ENCODE results near the gene HYDIN. TPM values are rescaled to one million over a fixed set of nuclear protein-coding genes. Genes with fewer than 3 reads are reported as not detected.

HYDIN gene
- total RNA-seq, 2 donors from 2014 or later = 5.6 to 6.7 TPM

DNA sequence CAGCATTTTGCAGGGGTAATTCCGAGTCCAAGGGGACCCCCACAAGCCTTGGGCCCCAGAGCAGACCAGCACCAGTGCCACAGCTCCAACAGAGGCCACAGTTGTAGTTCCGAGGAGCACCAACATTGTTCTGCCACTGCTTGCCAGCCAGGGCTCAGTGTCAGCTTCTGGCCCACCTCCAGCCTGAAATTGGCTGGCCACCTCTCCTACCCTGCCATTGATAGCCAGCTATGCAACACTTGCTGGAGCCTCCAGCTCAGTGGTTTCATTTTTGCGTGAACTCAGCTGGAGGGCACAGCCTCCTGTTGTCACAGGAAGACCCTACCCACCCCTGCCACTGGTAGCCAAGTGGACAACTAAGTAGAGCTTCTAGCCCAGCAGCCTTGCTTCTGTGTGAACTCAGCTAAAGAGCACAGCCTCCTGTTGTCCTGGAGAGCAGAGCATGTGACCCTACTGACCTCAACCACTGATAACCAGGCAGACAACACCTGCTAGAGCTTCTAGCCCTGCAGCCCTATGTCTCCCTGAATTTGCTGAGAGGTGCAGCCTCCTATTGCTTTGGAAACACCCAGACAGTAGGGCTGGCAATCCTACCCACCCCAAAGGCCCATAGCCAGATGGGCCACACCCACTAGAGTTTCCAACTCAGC, 24.9 kb downstream of the HYDIN start:
- 20 to 42% methylated on average over 1 to 3 of the region's 3 CpGs for WGBS, 2 donors
- no peak for TF ChIP-seq POLR2A (IDR thresholded peaks at IDR 0.05)
- TF ChIP-seq, protein P1, sequence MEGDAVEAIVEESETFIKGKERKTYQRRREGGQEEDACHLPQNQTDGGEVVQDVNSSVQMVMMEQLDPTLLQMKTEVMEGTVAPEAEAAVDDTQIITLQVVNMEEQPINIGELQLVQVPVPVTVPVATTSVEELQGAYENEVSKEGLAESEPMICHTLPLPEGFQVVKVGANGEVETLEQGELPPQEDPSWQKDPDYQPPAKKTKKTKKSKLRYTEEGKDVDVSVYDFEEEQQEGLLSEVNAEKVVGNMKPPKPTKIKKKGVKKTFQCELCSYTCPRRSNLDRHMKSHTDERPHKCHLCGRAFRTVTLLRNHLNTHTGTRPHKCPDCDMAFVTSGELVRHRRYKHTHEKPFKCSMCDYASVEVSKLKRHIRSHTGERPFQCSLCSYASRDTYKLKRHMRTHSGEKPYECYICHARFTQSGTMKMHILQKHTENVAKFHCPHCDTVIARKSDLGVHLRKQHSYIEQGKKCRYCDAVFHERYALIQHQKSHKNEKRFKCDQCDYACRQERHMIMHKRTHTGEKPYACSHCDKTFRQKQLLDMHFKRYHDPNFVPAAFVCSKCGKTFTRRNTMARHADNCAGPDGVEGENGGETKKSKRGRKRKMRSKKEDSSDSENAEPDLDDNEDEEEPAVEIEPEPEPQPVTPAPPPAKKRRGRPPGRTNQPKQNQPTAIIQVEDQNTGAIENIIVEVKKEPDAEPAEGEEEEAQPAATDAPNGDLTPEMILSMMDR (IDR thresholded peaks at IDR 0.05) = no peak
- DNase-seq = peak; percentile 25 to 66 (median 39)
- ATAC-seq = no peak
- Histone ChIP-seq H3K27ac (peak overlapping the region in 2 of 4 donors; percentile 3 to 38), H3K4me3 (no peak overlapping the region), H3K4me1 (peaks cover 20% of the 10 kb centered on the region), H3K27me3 (no peaks in the 10 kb centered on the region), H3K9me3 (no peaks in the 10 kb centered on the region), H3K36me3 (replicated peaks in 1 of 2; ENCODE audit: insufficient read depth in 1 of 2, low read depth in 2 of 2) (no peaks in the 10 kb centered on the region)
- intact Hi-C loops (cut with DNase I) = no loop called here

DNA sequence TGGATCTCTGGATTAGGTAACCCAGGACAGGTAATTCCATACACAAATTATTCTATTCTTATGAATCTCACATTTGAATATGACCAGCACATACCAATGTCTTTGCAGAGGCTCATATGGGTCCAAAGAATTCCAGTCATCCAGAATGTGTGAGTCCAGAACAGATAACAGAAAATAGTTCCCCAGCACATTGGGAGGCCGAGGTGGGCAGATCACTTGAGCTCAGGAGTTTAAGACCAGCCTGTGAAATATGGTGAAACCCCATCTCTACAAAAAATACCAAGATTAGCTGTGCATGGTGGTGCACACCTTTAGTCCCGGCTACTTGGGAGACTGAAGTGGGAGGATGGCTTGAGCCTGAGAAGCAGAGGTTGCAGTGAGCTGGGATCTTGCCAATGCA, 26.9 kb downstream of the HYDIN start:
- WGBS, 2 donors = 62 to 84% methylated on average over 2 of the region's 2 CpGs
- no peaks in the 10 kb centered on the region for H3K27me3 ChIP-seq
- TF ChIP-seq POLR2A (IDR thresholded peaks at IDR 0.05) = no peak
- TF ChIP-seq, protein P1 (IDR thresholded peaks at IDR 0.05) = no peak
- no peaks in the 10 kb centered on the region for H3K9me3 ChIP-seq
- no peaks in the 10 kb centered on the region for H3K36me3 ChIP-seq (replicated peaks in 1 of 2; ENCODE audit: insufficient read depth in 1 of 2, low read depth in 2 of 2)
- DNase-seq (no peak), ATAC-seq (no peak)
- peaks cover 20% of the 10 kb centered on the region for H3K4me1 ChIP-seq
- no peak overlapping the region for H3K27ac ChIP-seq
- intact Hi-C loops (cut with DNase I) = no loop called here
- H3K4me3 ChIP-seq = no peak overlapping the region

DNA sequence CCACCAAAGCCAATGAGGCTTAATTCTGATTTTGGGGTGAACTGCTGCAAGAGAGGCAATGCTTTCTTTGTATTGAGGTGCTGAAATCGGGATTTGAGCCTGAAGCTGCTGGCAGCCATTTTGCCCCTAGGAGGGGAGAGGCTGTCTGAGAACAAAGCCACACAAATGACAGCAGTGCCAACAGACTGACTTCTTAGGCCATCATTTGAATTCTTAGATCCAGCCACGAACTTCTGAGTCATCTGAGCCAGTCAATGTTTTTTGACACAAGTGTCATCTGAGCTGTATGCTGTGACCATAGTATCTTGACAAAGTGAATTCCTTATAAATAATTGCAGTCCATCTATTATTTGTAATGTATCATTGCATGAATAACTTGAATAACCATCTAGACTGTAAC, 29.0 kb downstream of the HYDIN start:
- no peak for TF ChIP-seq POLR2A (IDR thresholded peaks at IDR 0.05)
- TF ChIP-seq, protein P1 (IDR thresholded peaks at IDR 0.05) = no peak
- peaks cover 20% of the 10 kb centered on the region for H3K4me1 ChIP-seq
- 56 to 63% methylated on average over 2 of the region's 2 CpGs for WGBS, 2 donors
- DNase-seq (no peak), ATAC-seq (no peak)
- H3K9me3 ChIP-seq = no peaks in the 10 kb centered on the region
- no peaks in the 10 kb centered on the region for H3K36me3 ChIP-seq (replicated peaks in 1 of 2; ENCODE audit: insufficient read depth in 1 of 2, low read depth in 2 of 2)
- intact Hi-C loops (cut with DNase I) = no loop called here
- no peaks in the 10 kb centered on the region for H3K27me3 ChIP-seq
- no peak overlapping the region for H3K27ac ChIP-seq
- H3K4me3 ChIP-seq = no peak overlapping the region

DNA sequence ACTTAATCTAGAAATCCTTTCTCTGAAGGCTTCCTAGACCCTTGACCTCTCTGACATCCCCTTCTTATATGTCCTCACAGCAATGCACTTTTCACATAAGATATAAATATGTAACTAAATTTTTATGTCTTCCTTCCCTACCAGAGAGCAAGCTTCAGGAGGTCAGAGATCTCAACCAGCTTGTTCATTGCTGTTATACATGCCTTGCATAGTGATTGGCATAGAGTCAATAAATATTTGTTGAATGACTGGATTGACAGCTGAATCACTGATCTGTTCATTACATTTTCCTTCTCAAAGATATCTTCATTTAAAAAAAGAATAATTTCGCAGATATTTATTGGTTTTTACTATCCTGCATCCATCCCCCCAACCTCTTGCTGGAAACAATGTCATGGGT, 29.5 kb downstream of the HYDIN start:
- intact Hi-C loops (cut with DNase I) = no loop called here
- Histone ChIP-seq H3K36me3 (replicated peaks in 1 of 2; ENCODE audit: insufficient read depth in 1 of 2, low read depth in 2 of 2) (no peaks in the 10 kb centered on the region), H3K9me3 (no peaks in the 10 kb centered on the region), H3K4me1 (peaks cover 19% of the 10 kb centered on the region), H3K27ac (no peak overlapping the region), H3K4me3 (no peak overlapping the region), H3K27me3 (no peaks in the 10 kb centered on the region)
- 80 to 81% methylated on average over 1 of the region's 1 CpG for WGBS, 2 donors
- DNase-seq (no peak), ATAC-seq (no peak)
- TF ChIP-seq, protein P1 (IDR thresholded peaks at IDR 0.05) = no peak
- no peak for TF ChIP-seq POLR2A (IDR thresholded peaks at IDR 0.05)

DNA sequence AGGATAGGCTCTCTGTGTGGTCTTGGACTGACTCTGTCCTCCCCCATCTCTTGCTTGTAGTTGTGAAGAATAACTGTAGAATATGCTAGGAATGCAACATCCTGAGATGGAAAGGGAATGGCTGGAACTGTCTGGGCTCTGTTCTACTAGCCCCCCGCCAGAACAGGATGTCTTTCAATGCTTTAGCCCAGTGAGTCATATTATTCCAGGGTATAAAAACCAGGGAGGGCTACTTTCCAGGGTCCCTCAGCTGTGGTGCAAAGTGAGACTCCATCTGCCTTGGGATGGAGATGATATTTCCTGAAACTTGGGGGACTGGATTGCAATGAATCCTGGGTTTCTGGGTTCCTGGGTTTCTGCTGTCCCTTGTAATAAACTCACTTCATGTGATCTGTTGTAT, 32.1 kb downstream of the HYDIN start:
- DNase-seq (no peak), ATAC-seq (no peak)
- H3K36me3 ChIP-seq (replicated peaks in 1 of 2; ENCODE audit: insufficient read depth in 1 of 2, low read depth in 2 of 2) = no peaks in the 10 kb centered on the region
- H3K9me3 ChIP-seq = no peaks in the 10 kb centered on the region
- no peak overlapping the region for H3K27ac ChIP-seq
- H3K4me3 ChIP-seq = no peak overlapping the region
- H3K4me1 ChIP-seq = no peaks in the 10 kb centered on the region
- intact Hi-C loops (cut with DNase I) = no loop called here
- TF ChIP-seq, protein P1 (IDR thresholded peaks at IDR 0.05) = no peak
- no peak for TF ChIP-seq POLR2A (IDR thresholded peaks at IDR 0.05)
- WGBS, 2 donors = 62 to 72% methylated on average over 1 of the region's 1 CpG
- no peaks in the 10 kb centered on the region for H3K27me3 ChIP-seq
